HepG2 (cell line): ENCODE results near the gene PHACTR3.

Experiments used
- GTF2F1 ChIP-seq: fragments of 150-350 bp; IDR thresholded peaks from 2 replicates; pipeline ENCODE4 v1.6.1; 2014; ENCODE audit warnings: low read length
- ZNF292 ChIP-seq: sonication (generic); formaldehyde crosslinking; IDR thresholded peaks from 2 replicates; pipeline ENCODE4 v1.8.1; 2022; ENCODE audit warnings: mild to moderate bottlenecking, low read depth, missing genetic modification reagents, borderline replicate concordance
- ZNF44 ChIP-seq: sonication (generic); formaldehyde crosslinking; IDR thresholded peaks from 2 replicates; pipeline ENCODE4 v1.5.1; 2020; ENCODE audit warnings: mild to moderate bottlenecking, missing genetic modification reagents

DNA sequence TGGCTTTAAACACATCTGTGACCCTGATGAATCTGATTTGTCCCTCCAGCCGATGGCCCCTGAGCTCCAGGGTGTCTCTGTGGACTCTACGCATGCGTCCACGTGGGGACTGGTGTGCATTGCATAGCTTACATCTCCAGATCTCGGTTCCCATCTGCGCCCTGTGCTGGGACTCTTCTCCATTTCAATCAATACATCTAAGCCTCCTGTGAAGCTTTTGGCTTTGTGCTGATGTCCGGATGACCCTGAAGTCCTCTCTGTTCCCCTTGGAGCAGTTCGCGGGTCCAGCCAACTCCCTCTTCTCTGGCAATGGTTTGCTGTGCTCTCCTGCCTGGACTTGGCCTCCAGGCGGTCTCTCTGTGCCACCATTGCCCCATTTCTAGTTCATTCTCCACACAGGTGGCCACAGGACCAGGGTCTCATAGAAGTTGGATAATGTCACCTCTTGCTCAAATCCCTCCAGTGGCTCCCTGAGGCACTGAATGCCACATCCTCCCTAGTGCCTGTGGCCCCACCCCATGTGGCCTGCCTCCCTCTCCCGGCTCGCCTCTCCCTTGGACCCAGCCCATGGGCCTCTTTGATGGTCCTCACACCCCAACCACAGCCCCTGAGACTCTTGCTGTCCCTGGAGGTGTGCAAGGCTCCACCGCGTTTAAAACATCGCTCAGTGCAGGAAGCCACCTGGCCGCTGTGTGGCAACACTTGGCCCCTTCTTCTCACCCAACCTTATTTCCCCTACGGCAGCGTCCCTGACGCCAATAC is 173.7 kb downstream of the PHACTR3 start:
- no peak for TF ChIP-seq GTF2F1
- no peak for TF ChIP-seq ZNF292 (CRISPR knock-in tag)
- TF ChIP-seq ZNF44 (CRISPR knock-in tag) = no peak
